Activated CD4-positive, alpha-beta T cell treated with anti-CD3 and anti-CD28 coated beads, Interleukin-2, amount 50 U/mL, for 16 hours (primary cell): ENCODE measurements around the gene RPL18.

Experiments used
- DNase-seq: peaks from one replicate; pipeline ENCODE4 v3.0.0-alpha.2; 2020

RPL18 gene

GRCh38 chr19:48573163-48573505 lies 45.8 kb downstream of the RPL18 start:
- DNase-seq = no peak

- DNase-seq = no peak
Measured at GRCh38 chr19:48571378-48572162, 47.4 kb downstream of the RPL18 start.

GRCh38 chr19:48569814-48570213 lies 49.2 kb downstream of the RPL18 start:
- DNase-seq = no peak

GRCh38 chr19:48568345-48568886 lies 50.6 kb downstream of the RPL18 start:
- DNase-seq = no peak
